ENCODE results near the gene BCAM.

- TF ChIP-seq EZH2 (IDR thresholded peaks at IDR 0.05; ENCODE audit: insufficient read depth, poor library complexity, severe bottlenecking) (no peak), EZH2phosphoT487 (IDR thresholded peaks at IDR 0.05; ENCODE audit: insufficient read depth, low read depth) (no peak)
Observed at GRCh38 chr19:44789943-44790483, 18.9 kb upstream of the BCAM start.
